Testis (tissue), 3 donors: Measurements from ENCODE around the gene GMDS. TPM values are rescaled to one million over a fixed set of nuclear protein-coding genes. Genes with fewer than 3 reads are reported as not detected.

ENCODE experiments used
- DNase-seq: peaks from one replicate; pipeline ENCODE4 v3.0.0-alpha.2; 2019
- H3K27ac ChIP-seq, 2 donors: fragments of 200-600 bp; sonication (generic); one replicate each; pipeline ENCODE4 v1.5.1; 2019
- H3K27me3 ChIP-seq: fragments of 200-600 bp; sonication (generic); one replicate; pipeline ENCODE4 v1.5.1; 2019
- H3K36me3 ChIP-seq: fragments of 200-600 bp; sonication (generic); one replicate; pipeline ENCODE4 v1.5.1; 2017; ENCODE audit warnings: low read depth; ENCODE audit errors: missing control alignments
- H3K4me1 ChIP-seq: fragments of 200-600 bp; sonication (generic); one replicate; pipeline ENCODE4 v1.5.1; 2019
- H3K4me3 ChIP-seq, 2 donors: fragments of 200-600 bp; sonication (generic); one replicate each; pipeline ENCODE4 v1.5.1; 2017 to 2019
- H3K9me3 ChIP-seq: fragments of 200-600 bp; sonication (generic); one replicate; pipeline ENCODE4 v1.5.1; 2017
- CTCF ChIP-seq, 3 experiments: fragments of 450-650 bp in 2 of 3; fragments of 200-600 bp in 1 of 3; sonication (generic) in 1 of 3; IDR thresholded peaks; one replicate each; pipeline ENCODE4 v1.5.1; 2016 to 2019; ENCODE audit warnings: antibody characterized with exemption in 3 of 3, mild to moderate bottlenecking in 2 of 3, moderate library complexity in 1 of 3
- POLR2A ChIP-seq: fragments of 450-650 bp; IDR thresholded peaks from one replicate; pipeline ENCODE4 v1.6.1; 2017; ENCODE audit warnings: antibody characterized with exemption, mild to moderate bottlenecking, moderate library complexity
- WGBS, 2 donors: methylation state at CpG; one replicate each; pipeline ENCODE4 v1.1.5; 2018; 5-methylcytosine and 5-hydroxymethylcytosine counted together
- intact Hi-C: fragments of 100-400 bp; cut with DNase I; formaldehyde crosslinking; loops from one replicate; pipeline ENCODE4 v1.15.1; 2023; ENCODE audit warnings: low total_unique reads
- polyA plus RNA-seq: library from polyadenylated mRNA; stranded (reverse); fragments of 350-450 nt; fragmentation: Illumina TruSeq; extraction: RNeasy Lipid Tissue Mini Kit (QIAGEN cat#74804); gene quantifications from one replicate; pipeline ENCODE4 v1.2.3, GENCODE V29; 2014; ENCODE audit warnings: low read depth, low replicate concordance; ENCODE audit not compliant: insufficient read depth
- total RNA-seq, 2 donors: library from RNA; depleted of rRNA; stranded (reverse); fragments of >200 nt; gene quantifications; one replicate each; pipeline ENCODE4 v1.2.3, GENCODE V29; 2016

The GMDS gene
- total and polyA plus RNA-seq, 3 donors from 2014 or later = 19.6 to 31.1 (median 22.2) TPM

- Histone ChIP-seq H3K4me3 (no peak overlapping the region), H3K4me1 (no peaks in the 10 kb centered on the region), H3K9me3 (no peaks in the 10 kb centered on the region), H3K36me3 (no peaks in the 10 kb centered on the region), H3K27me3 (no peaks in the 10 kb centered on the region), H3K27ac (no peak overlapping the region)
- DNase-seq = no peak
- TF ChIP-seq POLR2A (no peak), CTCF (IDR thresholded peaks at IDR 0.05) (no peak)
- WGBS, 2 donors = 95 to 99% methylated on average over 5 of the region's 5 CpGs
- intact Hi-C loops = no loop called here
These were observed 367.1 kb downstream of the GMDS start for GRCh38 chr6:1878330-1878729.

- no peak for DNase-seq
- H3K27me3 ChIP-seq = no peaks in the 10 kb centered on the region
- no peak overlapping the region for H3K4me3 ChIP-seq
- no peaks in the 10 kb centered on the region for H3K9me3 ChIP-seq
- TF ChIP-seq POLR2A = no peak
- no peak for TF ChIP-seq CTCF (IDR thresholded peaks at IDR 0.05)
- no peaks in the 10 kb centered on the region for H3K36me3 ChIP-seq
- H3K27ac ChIP-seq = no peak overlapping the region
- 66 to 70% methylated on average over 11 of the region's 11 CpGs for WGBS, 2 donors
- intact Hi-C loops = no loop called here
- no peaks in the 10 kb centered on the region for H3K4me1 ChIP-seq
These were observed 371.6 kb downstream of the GMDS start for GRCh38 chr6:1873781-1874180.

DNA sequence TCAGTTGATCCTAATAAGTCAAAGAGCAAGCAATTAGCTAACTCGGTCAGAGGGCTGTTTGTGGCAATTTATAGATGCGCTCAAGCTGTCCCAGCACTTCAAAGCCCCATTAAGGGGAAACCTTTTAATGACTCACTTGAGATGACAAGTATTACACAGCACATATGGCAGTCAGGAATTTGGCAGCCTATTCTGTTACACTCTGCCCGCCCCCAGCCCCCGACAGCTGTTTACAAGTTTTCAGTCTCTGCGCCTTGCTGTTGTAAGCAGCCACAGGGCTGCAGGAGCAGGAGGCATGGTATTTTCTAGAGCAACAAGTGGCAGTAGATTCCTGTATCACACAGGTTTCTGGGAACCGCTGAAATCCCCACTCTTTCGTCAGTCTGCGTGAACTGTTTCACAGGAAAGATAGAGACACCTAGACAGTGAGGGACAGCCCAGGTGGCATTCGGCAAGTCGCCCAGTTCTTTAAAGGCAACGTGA is 372.7 kb downstream of the GMDS start:
- H3K9me3 ChIP-seq = no peaks in the 10 kb centered on the region
- intact Hi-C loops = no loop called here
- no peak for DNase-seq
- no peaks in the 10 kb centered on the region for H3K36me3 ChIP-seq
- H3K4me1 ChIP-seq = no peaks in the 10 kb centered on the region
- 44 to 48% methylated on average over 11 of the region's 11 CpGs for WGBS, 2 donors
- H3K4me3 ChIP-seq = no peak overlapping the region
- no peaks in the 10 kb centered on the region for H3K27me3 ChIP-seq
- H3K27ac ChIP-seq = no peak overlapping the region
- TF ChIP-seq CTCF (IDR thresholded peaks at IDR 0.05) (no peak), POLR2A (no peak)

DNA sequence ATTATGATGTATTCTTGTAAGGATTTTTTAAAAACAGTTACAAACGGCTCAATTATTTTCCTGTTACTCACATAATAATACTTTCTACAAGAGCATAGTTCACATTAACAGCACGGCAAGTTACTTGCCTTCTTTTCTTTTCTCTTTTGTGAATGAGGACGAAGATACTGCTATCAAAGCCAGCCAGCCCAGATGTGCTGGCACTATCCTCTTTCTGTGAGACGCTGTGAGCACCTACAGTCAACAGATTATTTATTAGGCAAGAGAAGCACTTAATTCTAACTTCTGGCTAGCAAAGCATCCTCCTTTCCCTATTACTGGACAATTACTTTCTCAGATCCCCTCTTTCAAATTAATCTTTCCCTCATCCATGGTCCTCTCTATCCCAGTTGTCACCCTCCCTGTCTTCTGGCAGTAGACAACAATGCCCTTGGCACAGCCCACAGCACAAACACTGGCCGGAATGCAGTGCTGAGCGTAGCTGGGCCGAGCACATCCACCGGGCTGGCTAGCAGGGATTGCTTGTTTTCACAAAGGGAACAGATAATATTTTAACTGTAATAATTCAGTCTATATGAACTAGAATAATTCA is 373.6 kb downstream of the GMDS start:
- TF ChIP-seq CTCF (IDR thresholded peaks at IDR 0.05) (no peak), POLR2A (no peak)
- peak overlapping the region in 1 of 2 donors; percentile 39 for H3K27ac ChIP-seq
- DNase-seq = peak; percentile 47

GRCh38 chr6:1870932-1871331 is 374.5 kb downstream of the GMDS start:
- no peak overlapping the region for H3K27ac ChIP-seq
- 82% methylated on average over 7 of the region's 7 CpGs for WGBS, 2 donors

More for the DNA sequence above, 373.6 kb downstream of the GMDS start:
- Histone ChIP-seq H3K27me3 (no peaks in the 10 kb centered on the region), H3K9me3 (no peaks in the 10 kb centered on the region), H3K4me3 (no peak overlapping the region), H3K36me3 (no peaks in the 10 kb centered on the region), H3K4me1 (no peaks in the 10 kb centered on the region)
- intact Hi-C loops = no loop called here
- 33 to 55% methylated on average over 8 of the region's 8 CpGs for WGBS, 2 donors

More at GRCh38 chr6:1870932-1871331, 374.5 kb downstream of the GMDS start:
- no peak for DNase-seq
- no peaks in the 10 kb centered on the region for H3K4me1 ChIP-seq
- no peak overlapping the region for H3K4me3 ChIP-seq
- no peaks in the 10 kb centered on the region for H3K27me3 ChIP-seq
- intact Hi-C loops = no loop called here
- H3K9me3 ChIP-seq = no peaks in the 10 kb centered on the region
- no peaks in the 10 kb centered on the region for H3K36me3 ChIP-seq
- TF ChIP-seq POLR2A = no peak
- no peak for TF ChIP-seq CTCF (IDR thresholded peaks at IDR 0.05)
